GM21786 (cell line): Measurements from ENCODE around the gene FAM114A1.

Experiments
- ATAC-seq: cut with Tn5 transposase; IDR thresholded peaks from one replicate; pipeline ENCODE4 v1.9.1; 2021; ENCODE audit not compliant: unreplicated experiment

FAM114A1 gene

GRCh38 chr4:38857354-38858096 is 10.1 kb upstream of the FAM114A1 start:
- peak; percentile 69 for ATAC-seq

- ATAC-seq, result no peak
Measured at GRCh38 chr4:38858097-38858420, 9.5 kb upstream of the FAM114A1 start.

- ATAC-seq, result no peak
Measured at GRCh38 chr4:38859501-38859900, 8.1 kb upstream of the FAM114A1 start.

GRCh38 chr4:38860788-38861424 is 6.7 kb upstream of the FAM114A1 start:
- peak; percentile 37 for ATAC-seq

GRCh38 chr4:38861791-38862190 is 5.8 kb upstream of the FAM114A1 start:
- ATAC-seq, result no peak

GRCh38 chr4:38865445-38865844 is 2.2 kb upstream of the FAM114A1 start:
- no peak for ATAC-seq

- peak; percentile 14 for ATAC-seq
Measured at GRCh38 chr4:38866973-38867477, 581 bp upstream of the FAM114A1 start.

GRCh38 chr4:38868059-38868960 is 704 bp downstream of the FAM114A1 start:
- ATAC-seq, result peak; percentile 7

GRCh38 chr4:38869511-38869910 is 1.9 kb downstream of the FAM114A1 start:
- ATAC-seq, result no peak

- no peak for ATAC-seq
Measured at GRCh38 chr4:38870098-38870808, 2.6 kb downstream of the FAM114A1 start.

- no peak for ATAC-seq
Measured at GRCh38 chr4:38871593-38871992, 4.0 kb downstream of the FAM114A1 start.

GRCh38 chr4:38872620-38873019 is 5.0 kb downstream of the FAM114A1 start:
- ATAC-seq, result no peak

- ATAC-seq, result no peak
Measured at GRCh38 chr4:38873290-38873944, 5.8 kb downstream of the FAM114A1 start.

- no peak for ATAC-seq
Measured at GRCh38 chr4:38876636-38877035, 9.0 kb downstream of the FAM114A1 start.

- no peak for ATAC-seq
Measured at GRCh38 chr4:38884254-38884653, 16.6 kb downstream of the FAM114A1 start.

- peak; percentile 61 for ATAC-seq
Measured at GRCh38 chr4:38889143-38889542, 21.5 kb downstream of the FAM114A1 start.

- no peak for ATAC-seq
Measured at GRCh38 chr4:38891051-38891983, 23.7 kb downstream of the FAM114A1 start.

- ATAC-seq, result no peak
Measured at GRCh38 chr4:38894322-38894982, 26.8 kb downstream of the FAM114A1 start.

GRCh38 chr4:38896940-38897339 is 29.3 kb downstream of the FAM114A1 start:
- no peak for ATAC-seq
